Measurements from ENCODE around the gene NAGPA. TPM values are rescaled to one million over a fixed set of nuclear protein-coding genes. Genes with fewer than 3 reads are reported as not detected.
A peak's percentile ranks its signal among the peaks of the same experiment; 100 is the strongest.

Gene NAGPA
- total and polyA plus RNA-seq, 2 of the 13 experiments (the other 11 are each of a cell fraction or from before 2014, with no cell fraction given): 27.1 to 60.3 TPM

DNA sequence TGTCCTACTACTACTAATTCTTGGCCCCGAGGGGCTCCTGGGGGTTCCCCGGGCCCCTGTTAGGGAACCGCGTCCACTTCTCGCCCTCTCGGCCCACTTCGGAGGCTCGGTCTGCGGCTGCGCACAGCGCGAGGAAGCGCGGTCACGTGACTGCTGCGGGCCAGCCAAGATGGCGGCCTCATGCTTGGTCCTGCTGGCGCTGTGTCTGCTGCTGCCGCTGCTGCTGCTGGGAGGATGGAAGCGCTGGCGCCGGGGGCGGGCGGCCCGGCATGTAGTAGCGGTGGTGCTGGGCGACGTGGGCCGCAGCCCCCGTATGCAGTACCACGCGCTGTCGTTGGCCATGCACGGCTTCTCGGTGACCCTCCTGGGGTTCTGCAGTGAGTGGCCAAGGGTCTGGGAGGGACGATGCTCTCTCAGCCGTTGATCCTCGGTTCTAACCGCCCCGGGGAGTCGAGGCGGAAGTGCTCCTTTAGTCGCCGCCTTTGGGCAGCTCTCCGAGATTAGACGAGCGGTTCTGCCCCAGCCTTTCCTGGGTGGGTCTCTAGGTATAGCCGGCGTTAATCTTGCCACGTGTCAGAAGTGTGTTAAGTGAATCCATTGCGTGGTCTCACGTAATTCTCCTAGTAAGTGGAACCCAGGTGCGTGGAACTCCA, 38.1 kb upstream of the NAGPA start, which contains the start of gene ALG1:
ALG1 (plus strand) TSS at position 163 of the 653 bp plus-strand sequence; CDS start at position 170, 7 bp downstream.
- no peaks in the 10 kb centered on the region; a peak in 1 of 5 replicates for H3K27me3 ChIP-seq (ENCODE audit: control insufficient read depth in 1 of 2, insufficient read depth in 2 of 2, low read length in 2 of 2)
- H3K4me2 ChIP-seq (ENCODE audit: low read depth, low read length): peak within 1 kb of the TSS; percentile 95
- peak within 1 kb of the TSS; percentile 73 for H2AFZ ChIP-seq (ENCODE audit: low read length)
- H3K27ac ChIP-seq (ENCODE audit: extremely low read length, insufficient read depth, low read length): peak within 1 kb of the TSS; percentile 70
- H3K4me1 ChIP-seq (ENCODE audit: insufficient read depth, low read length): peaks cover 23% of the 10 kb centered on the region
- peaks cover 17 to 32% of the 10 kb centered on the region in 2 experiments for H3K36me3 ChIP-seq (replicated peaks in 1 of 2; ENCODE audit: control insufficient read depth in 1 of 2, insufficient read depth in 2 of 2, low read length in 2 of 2)
- POLR2A ChIA-PET: interaction anchor here (0.8 to 2.2 kb wide), 13 partner anchors 13 to 165 kb away, joined by 3 to 15 read pairs (median 4); partner anchors contain the start of genes NAGPA and SEC14L5
- DNase-seq (ENCODE audit: low spot score) (peak; percentile 83), FAIRE-seq (peak; percentile 42), ATAC-seq (peak; percentile 90)
- under 1% methylated on average over 34 of the region's 53 CpGs for whole genome bisulfite sequencing (ENCODE audit: low lambda C conversion rate)
- CTCF ChIA-PET (ENCODE audit: low intra/inter-chr PET ratio, low total read pairs): no interaction called here
- peak within 1 kb of the TSS; percentile 79 to 89 (median 82) for H3K4me3 ChIP-seq (replicated peaks in 1 of 3; ENCODE audit: insufficient read depth in 1 of 3, low read depth in 2 of 3, low read length in 3 of 3)
- in situ Hi-C loops (cut with HindIII; ENCODE audit: extremely low pct_ligation_motif_present, low pct_unique_long_range_greater_than_20kb): no loop called here
- no peaks in the 10 kb centered on the region for H4K20me1 ChIP-seq (ENCODE audit: insufficient read depth, low read length)
- no peaks in the 10 kb centered on the region for H3K9me3 ChIP-seq (ENCODE audit: low read length)
- peaks cover 26% of the 10 kb centered on the region for H3K79me2 ChIP-seq (ENCODE audit: insufficient read depth, low read length)
- intact Hi-C loops (cut with micrococcal nuclease; ENCODE audit: unreplicated experiment): loop anchor here (5.0 kb wide), 2 partner anchors 35 to 115 kb away; partner anchors contain the start of gene SEC14L5
- TSS peak; percentile 68 for BruUV-seq (replicated peaks)
- H3K9ac ChIP-seq (ENCODE audit: insufficient read depth, low read depth, low read length): peak within 1 kb of the TSS; percentile 85
- peak; percentile 88; the same call in 1 of the 2 replicates for TF ChIP-seq ZNF235 (CRISPR knock-in tag; IDR thresholded peaks at IDR 0.05; ENCODE audit: borderline replicate concordance)
- TF ChIP-seq ZIK1 (CRISPR knock-in tag; IDR thresholded peaks at IDR 0.05; ENCODE audit: borderline replicate concordance, low read depth): peak; percentile 91
- 0 out of 2 replicates have a peak, but pooled peaks have one; percentile 45 for TF ChIP-seq PCBP1 (IDR thresholded peaks at IDR 0.05; ENCODE audit: borderline replicate concordance, low read depth, low read length)
- TF ChIP-seq ATM (IDR thresholded peaks at IDR 0.05; ENCODE audit: borderline replicate concordance): no peak
- TF ChIP-seq ZNF546 (CRISPR knock-in tag; conservative IDR thresholded peaks at IDR 0.05): peak; percentile 66; the same call in 1 of the 2 replicates
- TF ChIP-seq MAFG (CRISPR knock-in tag; IDR thresholded peaks at IDR 0.05): 0 out of 2 replicates have a peak, but pooled peaks have one; percentile 37
- TF ChIP-seq ZNF441 (CRISPR knock-in tag; IDR thresholded peaks at IDR 0.05; ENCODE audit: borderline replicate concordance): peak; percentile 88
- TF ChIP-seq MYNN (CRISPR knock-in tag; IDR thresholded peaks at IDR 0.05; ENCODE audit: low read depth): peak; percentile 67; the same call in 1 of the 2 replicates
- peak; percentile 100 for TF ChIP-seq KAT8 (CRISPR knock-in tag; IDR thresholded peaks at IDR 0.05)
- peak; percentile 86; the same call in 1 of the 2 replicates for TF ChIP-seq ZC3H13 (CRISPR knock-in tag; IDR thresholded peaks at IDR 0.05)
- TF ChIP-seq ZBTB14 (CRISPR knock-in tag; IDR thresholded peaks at IDR 0.05): peak; percentile 68; the same call in 1 of the 2 replicates
- peak; percentile 65 for TF ChIP-seq JARID2 (CRISPR knock-in tag; IDR thresholded peaks at IDR 0.05; ENCODE audit: insufficient replicate concordance)
- peak; percentile 80; the same call in 1 of the 2 replicates for TF ChIP-seq ARNT2 (CRISPR knock-in tag; IDR thresholded peaks at IDR 0.05; ENCODE audit: low read depth)
- TF ChIP-seq ZNF350 (CRISPR knock-in tag; IDR thresholded peaks at IDR 0.05; ENCODE audit: borderline replicate concordance, low read depth): peak; percentile 98
- no peak for TF ChIP-seq ZNF75D (CRISPR knock-in tag; IDR thresholded peaks at IDR 0.05; ENCODE audit: borderline replicate concordance)
- TF ChIP-seq ZNF674 (CRISPR knock-in tag; IDR thresholded peaks at IDR 0.05; ENCODE audit: low read depth): no peak
- TF ChIP-seq FOXK2 (IDR thresholded peaks at IDR 0.05): no peak
- no peak for TF ChIP-seq ZBTB8A (CRISPR knock-in tag; IDR thresholded peaks at IDR 0.05; ENCODE audit: borderline replicate concordance, low read depth)
- peak; percentile 84 for TF ChIP-seq TEAD3 (CRISPR knock-in tag; optimal IDR thresholded peaks at IDR 0.05; ENCODE audit: borderline replicate concordance)
- TF ChIP-seq, protein P1, sequence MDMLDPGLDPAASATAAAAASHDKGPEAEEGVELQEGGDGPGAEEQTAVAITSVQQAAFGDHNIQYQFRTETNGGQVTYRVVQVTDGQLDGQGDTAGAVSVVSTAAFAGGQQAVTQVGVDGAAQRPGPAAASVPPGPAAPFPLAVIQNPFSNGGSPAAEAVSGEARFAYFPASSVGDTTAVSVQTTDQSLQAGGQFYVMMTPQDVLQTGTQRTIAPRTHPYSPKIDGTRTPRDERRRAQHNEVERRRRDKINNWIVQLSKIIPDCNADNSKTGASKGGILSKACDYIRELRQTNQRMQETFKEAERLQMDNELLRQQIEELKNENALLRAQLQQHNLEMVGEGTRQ (IDR thresholded peaks at IDR 0.05; ENCODE audit: low read depth, low read length): peak; percentile 98
- TF ChIP-seq, protein P1 (CRISPR knock-in tag; IDR thresholded peaks at IDR 0.05; ENCODE audit: borderline replicate concordance): peak; percentile 99

All from HepG2 (cell line).